Hepatic stellate cell (primary cell): Measurements from ENCODE around the gene SLC27A4.
A peak's percentile ranks its signal among the peaks of the same experiment; 100 is the strongest.

Experiments used
- DNase-seq: peaks from one replicate; pipeline ENCODE4 v3.0.0; 2011; ENCODE audit warnings: low spot score

Gene SLC27A4

DNA sequence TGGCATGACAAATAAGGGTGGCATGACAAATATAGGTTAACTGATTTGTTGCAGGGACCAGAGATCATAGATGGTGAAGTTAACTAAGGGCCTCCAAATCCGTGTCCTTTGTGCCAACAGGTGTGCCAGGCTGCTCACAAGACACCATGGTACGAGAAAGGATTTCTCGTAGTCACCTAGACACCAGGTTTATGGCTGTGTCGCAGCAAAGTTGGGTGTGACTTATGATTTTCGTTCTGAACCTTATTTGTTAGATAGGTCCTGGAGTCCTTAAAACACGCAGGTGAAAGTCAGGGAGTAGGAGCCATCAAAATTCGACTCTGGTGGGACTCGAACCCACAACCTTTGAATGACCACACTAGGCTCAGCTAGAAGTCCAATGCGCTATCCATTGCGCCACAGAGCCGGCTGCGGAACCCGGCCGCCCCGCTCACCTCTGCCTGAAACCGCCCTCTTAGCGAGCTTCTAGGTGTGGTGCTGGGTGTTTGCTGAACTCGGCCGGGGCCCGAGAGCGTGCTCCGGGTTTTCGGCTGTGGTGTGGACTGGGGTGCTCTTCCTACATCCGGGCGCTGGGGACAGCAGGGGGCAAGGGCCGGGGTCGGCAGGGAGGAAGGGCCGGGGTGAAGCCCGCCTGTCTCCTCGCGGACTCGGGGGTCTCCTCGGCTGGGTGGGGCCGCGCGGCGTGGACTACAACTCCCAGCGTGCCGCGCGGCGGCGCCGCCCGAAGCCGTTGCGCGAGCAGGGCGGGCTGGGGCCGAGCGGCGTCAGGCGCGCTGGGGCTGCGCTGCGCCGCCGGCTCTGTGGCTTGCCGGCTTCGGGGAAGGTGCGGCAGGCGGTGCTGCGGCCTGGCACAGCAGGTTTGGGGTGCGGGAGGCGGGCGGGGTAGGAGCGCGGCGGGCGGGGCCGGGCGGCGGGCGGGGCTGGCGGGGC is at the start of gene SLC27A4:
Gene SLC27A4, plus strand, starts transcription at position 767 of the 930 bp plus-strand sequence. CDS start 2,606 bp downstream, outside the sequence.
- DNase-seq = peak; percentile 86

DNA sequence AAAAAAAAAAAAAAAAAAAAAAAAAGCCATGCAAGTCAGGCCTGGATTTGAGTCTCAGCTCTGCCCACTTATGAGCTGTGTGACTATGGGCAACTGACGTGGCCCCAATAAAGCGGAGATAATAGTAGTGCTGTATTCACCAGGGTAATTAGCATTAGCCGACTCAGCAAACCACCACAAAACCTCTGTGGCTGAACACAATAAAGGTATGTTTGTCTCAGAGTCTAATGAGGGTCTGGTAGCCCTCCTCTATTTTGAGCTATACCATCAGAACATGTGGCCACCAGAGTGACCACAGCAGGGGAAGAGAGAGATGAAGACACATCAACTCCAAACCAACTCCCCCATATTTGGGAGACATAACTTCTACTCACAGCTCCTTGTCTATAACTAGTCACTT is 48.3 kb upstream of the SLC27A4 start:
- DNase-seq = no peak

DNA sequence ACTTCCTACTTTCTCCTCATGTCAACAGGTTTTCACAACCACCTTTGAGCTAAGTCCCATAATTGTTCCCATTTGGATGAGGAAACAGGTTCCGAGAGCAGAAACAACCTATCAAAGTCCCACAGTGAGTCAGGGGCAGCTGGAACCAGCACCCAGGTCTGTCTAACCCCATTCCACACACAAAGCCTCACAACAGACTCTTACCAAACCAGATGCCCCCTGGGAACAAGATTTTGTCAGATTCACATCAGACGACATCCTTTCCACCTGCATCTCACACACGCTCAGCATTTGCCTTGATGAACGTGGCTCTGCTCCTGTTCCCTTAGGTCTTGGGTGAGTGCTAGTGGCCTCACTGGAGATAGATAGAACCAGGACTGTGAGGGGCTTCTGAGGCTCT is 47.2 kb upstream of the SLC27A4 start:
- no peak for DNase-seq

DNA sequence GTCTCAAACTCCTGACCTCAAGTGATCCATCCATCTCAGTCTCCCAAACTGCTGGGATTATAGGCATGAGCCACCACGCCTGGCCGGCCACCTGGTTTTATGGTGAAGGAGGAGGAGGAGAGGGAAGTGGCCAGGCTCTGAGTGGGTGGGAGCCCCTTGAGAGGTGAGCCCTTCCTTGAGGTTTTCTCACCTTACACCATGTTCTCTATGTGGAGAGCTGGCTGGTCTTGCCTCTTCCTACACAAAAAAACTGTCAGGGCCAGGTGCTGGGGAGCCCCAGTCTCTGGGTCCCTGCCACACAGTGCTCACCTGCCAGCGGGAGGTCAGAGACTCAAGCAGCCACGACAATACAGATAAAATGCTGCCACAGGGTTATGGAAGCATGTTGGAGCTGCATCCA is 46.2 kb upstream of the SLC27A4 start:
- DNase-seq = no peak

DNA sequence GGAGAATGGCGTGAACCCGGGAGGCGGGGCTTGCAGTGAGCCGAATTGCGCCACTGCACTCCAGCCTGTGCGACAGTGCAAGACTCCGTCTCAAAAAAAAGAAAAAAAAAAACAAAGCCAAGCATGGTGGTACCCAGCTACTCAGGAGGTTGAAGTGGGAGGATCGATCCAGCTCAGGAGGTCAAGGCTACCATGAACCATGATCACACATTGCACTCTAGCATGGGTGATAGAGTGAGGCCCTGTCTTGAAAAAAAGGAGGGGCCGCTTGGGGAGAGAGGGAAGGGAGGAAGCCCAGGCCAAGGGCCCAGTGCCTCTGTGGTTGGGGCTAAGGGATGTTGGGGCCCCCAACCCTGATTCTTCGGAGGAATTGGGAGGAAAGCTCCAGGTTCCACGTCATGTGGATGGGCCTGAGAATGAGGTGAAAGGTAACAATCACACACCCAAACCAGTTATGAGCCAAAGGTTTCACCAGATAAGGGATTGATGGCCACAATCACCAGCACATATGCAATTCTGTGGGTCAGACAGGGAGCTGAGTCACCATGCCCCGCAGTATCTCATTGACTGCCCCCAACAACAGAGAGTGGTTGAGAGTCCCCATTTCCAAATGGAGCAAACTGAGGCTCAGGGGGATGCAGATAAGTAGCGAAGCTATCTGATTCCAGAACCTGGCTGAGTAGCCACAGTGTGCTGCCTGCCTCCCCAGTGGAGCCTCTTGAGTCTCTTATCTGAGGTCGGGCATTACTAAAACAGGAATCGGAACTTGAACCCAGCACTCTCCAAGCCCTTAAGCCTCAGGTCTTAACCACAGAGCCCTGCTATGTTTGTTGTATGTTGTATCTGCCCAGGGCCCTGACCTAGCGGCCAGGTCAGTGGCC is 43.7 kb upstream of the SLC27A4 start:
- DNase-seq = no peak

DNA sequence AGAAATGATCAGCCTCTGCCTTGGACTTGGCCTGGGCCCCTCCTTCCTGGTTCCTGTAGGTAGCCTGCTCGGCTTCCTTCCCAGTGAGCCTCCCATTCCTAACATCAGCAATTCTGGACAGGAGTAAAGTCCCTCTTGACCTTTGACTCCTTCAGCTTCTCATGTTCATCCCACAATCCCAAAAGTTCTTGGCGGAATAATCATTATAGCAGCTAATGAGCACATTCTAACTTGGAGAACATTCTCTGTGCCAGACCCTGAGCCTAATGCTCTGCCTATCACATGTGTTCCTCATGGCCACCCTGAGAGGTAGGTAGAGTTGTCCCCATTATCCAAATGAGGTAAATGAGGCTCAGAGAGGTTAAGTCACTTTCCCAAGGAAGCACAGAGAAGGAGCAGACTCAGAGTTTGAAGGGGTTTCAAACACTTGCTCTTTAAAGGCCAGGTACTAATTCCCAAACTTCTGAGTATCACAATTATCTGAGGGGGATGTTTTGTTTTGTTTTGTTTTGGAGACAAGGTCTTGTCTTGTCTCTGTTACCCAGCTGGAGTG is 43.0 kb upstream of the SLC27A4 start:
- no peak for DNase-seq

DNA sequence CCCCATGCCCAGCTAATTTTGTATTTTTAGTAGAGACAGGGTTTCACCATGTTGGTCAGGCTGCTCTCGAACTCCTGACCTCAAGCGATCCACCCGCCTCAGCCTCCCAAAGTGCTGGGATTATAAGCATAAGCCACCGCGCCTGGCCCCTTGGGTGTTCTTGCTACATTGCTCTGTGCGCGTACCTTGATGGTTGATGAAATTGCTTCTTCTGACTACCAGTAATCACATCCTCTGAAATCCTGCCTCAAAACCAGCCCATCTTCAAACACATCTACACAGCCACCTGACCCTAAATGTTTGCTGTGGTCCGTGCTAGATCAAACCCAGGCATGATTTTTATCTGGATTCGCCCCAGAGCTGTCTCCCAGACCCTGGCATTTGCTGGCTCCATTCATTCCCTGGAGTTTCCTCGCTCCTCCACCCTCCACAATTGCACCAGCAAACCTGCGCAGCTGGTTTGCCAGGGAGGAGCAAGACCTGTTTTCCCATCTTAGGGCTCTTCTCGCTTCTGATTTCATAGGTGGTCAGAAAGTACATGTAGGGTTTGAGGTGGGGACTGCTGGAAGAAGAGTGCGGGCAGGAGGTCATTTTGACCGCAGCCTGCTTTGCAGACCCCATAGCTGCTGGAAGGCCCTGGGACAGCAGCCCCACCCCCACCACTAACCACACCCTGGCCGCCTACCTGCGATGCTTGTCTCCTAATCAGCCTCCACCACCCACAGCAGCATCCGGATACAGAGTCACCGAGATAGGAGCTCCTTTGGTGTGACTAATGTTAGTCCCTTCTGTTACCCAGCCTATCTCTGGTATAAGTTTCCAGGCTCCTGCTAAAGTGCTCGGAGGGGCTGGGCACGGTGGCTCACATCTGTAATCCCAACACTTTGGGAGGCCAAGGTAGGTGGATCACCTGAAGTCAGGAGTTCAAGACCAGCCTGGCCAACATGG is 41.5 kb upstream of the SLC27A4 start:
- DNase-seq = no peak

DNA sequence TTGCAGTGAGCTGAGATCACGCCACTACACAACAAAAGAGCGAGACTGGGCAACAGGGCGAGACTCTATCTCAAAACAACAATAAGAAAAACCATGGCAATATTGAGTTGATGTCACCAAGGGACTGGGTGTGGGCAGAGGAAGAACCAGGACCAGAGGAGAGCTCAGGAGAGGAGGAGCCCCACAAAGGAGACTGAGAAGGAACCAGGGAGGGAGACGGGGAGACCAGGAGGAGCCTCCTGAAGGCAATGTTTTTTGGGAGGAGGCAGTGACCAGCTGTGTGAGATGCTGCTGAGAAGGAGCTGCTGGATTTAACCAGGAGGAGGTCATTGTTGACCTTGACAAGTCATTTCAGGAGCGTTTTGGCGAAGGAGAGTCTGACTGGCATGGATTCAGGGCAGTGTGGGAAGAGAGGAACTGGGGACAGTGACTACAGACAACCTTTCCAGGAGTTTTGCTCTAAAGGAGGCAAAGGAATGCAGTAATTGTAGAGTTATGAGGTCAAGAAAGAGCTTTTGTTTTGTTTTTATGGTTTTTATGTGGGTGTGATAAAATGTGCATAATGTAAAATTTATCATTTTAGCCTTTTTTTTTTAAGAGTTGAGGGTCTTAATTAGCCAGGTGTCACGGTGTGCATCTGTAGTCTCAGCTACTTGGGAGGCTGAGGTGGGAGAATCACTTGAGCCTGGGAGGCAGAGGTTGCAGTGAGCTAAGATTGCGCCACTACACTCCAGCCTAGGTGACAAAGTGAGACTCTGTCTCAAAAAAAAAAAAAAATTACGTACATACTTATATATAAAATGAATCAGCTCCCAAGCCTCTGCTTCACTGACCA is 36.0 kb upstream of the SLC27A4 start:
- DNase-seq = no peak

DNA sequence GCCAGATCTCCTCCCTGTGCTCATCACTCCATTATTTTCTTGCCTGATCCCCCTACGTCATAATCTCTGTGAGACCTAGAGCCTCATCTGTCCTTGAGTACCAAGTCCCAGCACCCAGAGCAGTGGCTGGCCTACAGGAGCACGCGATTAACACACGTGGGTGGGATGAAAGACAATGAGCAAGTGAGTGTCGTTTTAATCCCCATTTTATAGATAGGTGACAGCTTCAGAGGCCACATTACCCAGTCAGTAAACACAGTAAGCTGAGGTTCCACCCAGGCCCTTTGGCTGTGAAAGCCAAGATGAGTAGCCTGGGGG is 35.4 kb upstream of the SLC27A4 start:
- no peak for DNase-seq

DNA sequence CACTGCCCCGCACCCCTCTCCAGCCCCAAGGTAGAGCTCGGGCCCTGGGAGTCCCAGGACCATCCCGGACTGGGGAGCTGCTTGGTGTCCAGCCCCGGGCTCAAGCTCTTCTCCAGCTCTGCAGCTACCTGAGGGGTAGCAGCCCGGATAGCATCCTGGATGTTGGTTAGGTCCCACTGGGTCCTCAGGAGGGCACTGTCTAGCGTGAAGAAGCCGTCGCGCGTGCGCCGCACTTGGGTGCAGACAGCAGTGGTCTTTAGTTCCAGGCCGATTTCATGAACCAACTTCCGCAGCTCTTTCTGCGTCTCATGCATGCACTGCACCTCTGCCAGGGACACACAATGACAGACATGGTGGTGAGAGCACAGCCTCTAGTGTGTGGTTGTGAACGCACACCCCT is 30.8 kb upstream of the SLC27A4 start:
- no peak for DNase-seq

DNA sequence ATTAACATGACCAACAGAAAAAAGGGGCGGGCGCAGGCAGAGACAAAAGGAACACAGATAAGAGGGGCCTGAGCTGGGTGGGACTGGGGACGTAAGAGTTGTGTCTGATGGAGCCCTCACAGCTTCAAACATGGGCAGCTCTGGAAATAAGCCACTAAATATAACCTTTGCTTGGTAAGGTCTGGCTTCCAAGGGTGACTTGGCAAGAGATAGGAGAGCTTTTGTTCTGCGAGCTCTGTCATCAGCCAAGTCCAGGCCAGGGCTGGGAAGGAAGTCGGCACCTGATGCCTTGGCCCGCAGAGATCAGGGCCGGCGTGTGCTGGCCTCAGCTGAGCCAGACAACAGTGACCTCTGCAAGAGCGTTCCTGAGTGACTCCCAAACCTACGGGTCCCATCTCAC is 29.9 kb upstream of the SLC27A4 start:
- DNase-seq = no peak

DNA sequence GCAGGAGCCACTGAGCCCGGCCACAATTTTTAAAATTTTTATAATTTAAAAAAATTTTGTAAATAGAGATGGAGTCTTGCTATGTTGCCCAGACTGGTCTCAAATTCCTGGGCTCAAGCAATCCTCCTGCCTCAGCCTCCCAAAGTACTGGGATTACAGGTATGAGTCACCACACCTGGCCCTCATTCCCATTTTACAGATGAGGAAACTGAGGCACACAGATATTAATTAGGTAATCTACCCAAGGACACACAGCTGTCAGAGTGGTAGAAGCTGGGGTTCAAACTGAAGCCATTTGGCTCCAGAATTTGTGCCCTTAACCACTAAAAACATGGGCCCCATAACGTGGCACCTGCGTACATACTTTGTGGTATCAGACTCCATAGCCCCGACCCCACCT is 25.6 kb upstream of the SLC27A4 start:
- no peak for DNase-seq

DNA sequence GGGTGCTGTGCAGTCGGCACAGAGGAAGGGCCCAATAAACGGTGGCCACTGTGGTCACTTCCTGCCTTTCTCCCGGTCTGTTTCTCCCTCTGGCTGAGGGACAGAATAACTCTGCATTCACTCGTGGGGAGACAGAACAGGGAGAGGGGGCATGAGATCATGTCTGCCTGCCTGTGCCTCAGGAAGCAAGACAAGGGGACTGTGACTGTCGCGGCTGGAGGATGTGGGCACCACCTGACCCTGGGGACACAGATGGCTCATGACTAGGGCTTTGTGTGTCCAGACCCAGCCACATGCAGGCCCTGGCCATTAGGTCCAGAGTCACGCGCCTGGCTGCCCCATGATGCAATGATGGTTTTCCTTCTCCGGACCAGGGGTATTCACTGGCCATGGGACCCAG is 23.9 kb upstream of the SLC27A4 start:
- no peak for DNase-seq

DNA sequence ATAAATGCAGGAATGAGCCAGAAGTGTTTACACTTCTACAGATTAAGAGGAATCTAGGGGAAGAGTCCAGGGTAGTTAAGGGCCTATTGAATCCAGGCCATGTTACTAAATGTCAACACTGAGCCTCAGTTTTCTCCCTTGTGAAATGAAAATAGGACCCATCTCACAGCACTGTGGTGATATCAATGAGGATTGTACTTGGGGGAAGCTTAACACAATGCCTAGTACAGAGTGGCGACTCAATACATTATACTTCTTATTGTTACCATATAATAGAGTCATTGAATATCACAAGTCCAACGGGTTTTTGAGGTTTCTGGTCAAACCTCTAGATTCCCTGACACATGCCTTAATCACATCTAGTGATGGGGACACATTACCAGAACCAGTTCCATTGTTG is 22.7 kb upstream of the SLC27A4 start:
- DNase-seq = no peak

DNA sequence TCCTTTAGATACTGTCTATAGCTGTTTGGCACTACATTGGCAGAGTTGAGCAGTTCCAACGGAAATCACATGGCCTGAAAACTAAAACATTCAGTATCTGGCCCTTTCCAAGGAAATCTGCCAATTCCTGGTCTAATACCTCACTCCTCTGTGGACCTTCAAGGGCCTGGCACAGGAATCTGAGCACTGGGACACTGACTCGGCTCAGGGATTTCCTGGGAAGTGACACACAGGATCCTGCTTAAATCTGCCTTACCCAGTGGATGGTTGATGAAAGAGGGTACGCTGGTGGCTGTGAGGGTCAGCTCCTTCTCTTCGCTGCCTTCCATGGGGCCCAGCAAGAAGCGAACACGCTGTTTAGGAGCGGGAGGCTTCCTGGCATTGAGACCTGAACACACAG is 19.0 kb upstream of the SLC27A4 start:
- DNase-seq = no peak

DNA sequence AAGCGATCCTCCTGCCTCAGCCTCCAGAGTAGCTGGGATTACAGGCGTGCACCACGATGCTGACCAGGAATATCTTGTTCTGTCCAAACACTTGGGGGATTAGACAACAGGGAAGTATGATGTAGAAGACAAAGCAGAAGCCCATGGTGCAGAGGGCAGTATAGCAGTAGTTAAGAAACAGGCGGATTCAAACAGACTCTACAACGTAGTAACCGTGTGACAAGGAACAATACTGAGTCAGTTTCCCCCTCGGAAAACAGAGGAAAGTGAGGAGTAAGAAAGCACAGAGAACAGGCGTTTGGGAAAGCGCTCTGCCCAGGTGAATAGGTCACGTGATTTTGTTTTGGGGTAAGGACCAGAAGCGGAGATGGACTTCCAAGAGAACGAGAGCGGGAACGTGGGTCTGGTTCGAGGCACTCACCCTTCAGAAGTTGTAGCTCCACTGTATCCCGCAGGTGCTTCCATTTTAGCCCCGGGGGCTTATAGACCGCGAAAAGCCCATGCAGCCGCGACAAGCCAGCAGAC is 18.4 kb upstream of the SLC27A4 start:
- DNase-seq = no peak

DNA sequence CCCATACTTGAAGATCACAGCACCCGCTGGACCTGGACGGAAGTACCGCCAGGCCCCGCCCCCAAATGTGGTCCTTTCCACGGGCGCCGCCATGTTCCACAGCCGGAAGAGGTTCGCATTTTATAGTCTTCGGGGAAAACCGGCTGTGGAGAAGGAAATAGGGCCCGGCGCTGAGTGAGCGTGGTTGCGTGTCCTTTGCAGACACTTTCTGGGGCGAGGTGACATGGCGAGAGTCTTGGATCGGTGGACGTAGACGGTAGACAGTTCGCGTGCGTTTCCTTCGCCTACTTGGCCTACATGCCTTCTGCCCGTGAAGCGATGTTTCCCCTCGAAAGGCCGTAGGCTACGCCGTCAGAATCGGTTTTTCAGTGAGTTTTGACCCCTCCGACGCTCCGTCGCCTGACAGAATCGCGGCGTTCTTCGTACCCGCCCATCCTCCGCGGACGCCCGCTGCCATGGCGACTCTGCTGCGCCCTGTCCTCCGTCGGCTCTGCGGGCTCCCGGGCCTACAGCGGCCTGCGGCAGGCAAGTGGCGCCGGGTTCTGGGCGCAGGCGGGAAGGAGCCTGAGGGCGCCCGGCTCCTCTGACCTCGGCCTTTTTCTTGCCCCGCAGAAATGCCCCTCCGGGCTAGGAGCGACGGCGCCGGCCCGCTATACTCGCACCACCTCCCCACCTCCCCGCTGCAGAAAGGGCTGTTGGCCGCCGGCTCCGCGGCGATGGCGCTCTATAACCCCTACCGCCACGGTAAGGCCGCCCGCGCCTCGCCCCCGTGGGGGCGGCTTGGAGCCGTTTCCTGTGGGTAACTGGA is 17.7 kb upstream of the SLC27A4 start, which contains the start of the genes COQ4 and TRUB2:
Gene COQ4, plus strand, starts transcription at position 436 of the 808 bp plus-strand sequence. Its CDS starts 20 bp downstream, at position 456.
Gene TRUB2, minus strand, starts transcription at position 44 of the 808 bp plus-strand sequence. Its CDS starts 39 bp downstream, at position 5.
- DNase-seq = peak; percentile 95

DNA sequence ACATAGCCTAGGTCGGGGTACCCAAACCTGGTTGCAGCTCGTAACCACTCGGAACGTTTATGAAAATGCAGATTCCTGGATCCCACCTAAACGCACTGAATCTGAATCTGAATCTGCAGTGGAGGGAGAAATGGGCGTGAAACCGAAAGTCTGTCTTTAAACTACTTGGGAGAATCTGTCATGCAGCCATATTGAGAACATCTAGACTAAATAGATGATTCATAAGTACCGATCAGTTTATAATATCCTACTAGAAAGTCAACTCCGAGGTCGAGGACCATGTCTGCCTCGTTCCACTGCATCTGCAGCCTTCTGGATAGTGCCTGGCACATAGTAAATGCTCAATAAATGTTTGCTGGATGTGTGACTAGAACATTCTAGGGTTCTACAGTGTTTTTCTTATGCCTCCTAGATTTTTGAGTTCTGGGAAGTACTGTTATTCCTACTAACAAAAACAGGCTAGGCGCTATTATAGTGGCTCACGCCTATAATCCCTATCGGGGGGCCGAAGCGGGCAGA is 17.1 kb upstream of the SLC27A4 start:
- peak; percentile 56 for DNase-seq

DNA sequence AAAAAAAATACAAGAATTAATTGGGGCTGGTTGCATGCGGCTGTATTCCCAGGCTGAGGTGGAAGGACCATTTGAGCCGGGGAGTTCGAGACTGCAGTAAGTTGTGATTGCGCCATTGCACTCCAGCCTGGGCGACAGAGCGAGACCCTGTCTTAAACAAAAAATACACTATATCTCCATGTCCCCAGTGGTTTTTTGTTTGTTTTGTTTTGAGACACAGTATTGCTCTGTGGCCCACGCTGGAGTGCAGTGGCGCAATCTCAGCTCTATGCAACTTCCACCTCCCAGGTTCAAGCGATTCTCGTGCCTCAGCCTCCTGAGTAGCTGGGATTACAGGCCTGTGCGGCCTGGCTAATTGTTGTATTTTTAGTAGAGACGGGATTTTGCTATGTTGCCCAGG is 16.5 kb upstream of the SLC27A4 start:
- no peak for DNase-seq
